ENCODE measurements around the gene CYP21A2. TPM values are rescaled to one million over a fixed set of nuclear protein-coding genes. Genes with fewer than 3 reads are reported as not detected.

Gene CYP21A2
- not detected for total RNA-seq

DNA sequence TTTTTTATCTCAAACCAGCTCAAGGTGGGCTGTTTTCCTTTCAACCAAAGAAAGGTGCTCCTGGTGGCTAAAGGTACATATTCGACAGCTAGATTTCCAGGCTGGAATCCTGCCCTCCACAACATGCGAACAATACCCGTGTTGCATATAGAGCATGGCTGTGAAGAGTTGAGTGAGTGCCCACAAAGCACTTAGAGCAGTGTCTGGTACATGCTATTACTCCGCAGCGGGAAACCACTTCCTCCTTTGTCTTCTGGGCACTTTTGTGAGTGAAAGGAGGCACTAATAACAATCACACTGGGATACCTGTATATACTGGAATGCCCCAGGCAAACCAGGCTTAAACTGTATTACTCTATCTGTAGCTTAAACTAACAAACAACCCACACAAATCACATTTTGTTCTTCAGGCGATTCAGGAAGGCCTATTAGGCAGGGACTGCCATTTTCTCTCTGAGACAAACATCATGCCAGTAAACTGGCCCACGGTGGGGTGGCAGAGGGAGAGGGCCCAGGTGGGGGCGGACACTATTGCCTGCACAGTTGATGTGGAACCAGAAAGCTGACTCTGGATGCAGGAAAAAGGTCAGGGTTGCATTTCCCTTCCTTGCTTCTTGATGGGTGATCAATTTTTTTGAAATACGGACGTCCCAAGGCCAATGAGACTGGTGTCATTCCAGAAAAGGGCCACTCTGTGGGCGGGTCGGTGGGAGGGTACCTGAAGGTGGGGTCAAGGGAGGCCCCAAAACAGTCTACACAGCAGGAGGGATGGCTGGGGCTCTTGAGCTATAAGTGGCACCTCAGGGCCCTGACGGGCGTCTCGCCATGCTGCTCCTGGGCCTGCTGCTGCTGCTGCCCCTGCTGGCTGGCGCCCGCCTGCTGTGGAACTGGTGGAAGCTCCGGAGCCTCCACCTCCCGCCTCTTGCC lies at the start of gene CYP21A2:
TSS of gene CYP21A2 (plus strand) at position 818 of the 927 bp plus-strand sequence. CDS start at position 826, 8 bp downstream.

DNA sequence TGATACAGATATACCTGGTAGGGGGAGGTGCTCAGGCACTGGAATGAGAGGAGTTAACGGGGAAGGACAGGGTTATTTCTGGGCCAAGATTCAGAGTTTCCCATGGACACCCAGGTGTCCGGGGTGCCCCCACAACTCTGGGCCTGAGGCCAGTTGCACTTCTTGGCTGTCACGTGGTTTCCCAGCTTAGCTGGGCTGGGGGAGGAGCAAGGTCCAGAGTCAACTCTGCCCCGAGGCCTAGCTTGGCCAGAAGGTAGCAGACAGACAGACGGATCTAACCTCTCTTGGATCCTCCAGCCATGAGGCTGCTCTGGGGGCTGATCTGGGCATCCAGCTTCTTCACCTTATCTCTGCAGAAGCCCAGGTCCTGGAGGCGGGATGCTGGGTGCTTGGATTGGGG lies 23.7 kb upstream of the CYP21A2 start, which contains the start of gene C4B:
TSS of gene C4B (plus strand) at position 249 of the 400 bp plus-strand sequence. CDS start at position 300, 51 bp downstream.

Small RNAs within 50 kb of the gene (small RNA-seq; reads per million reads assigned to genes)
- gene RNA5SP206: 0 reads per million in 2 donors

Other genes with a start within 250 kb of the CYP21A2 start
- 10 to 100 TPM; 58.5 to 66.6 TPM for gene VARS1, start 242.7 kb upstream of the CYP21A2 start, total RNA-seq
- gene LSM2, start 231.4 kb upstream of the CYP21A2 start, total RNA-seq: 10 to 100 TPM; 41.0 to 61.6 TPM
- under 1 TPM; 0.67 to 0.69 TPM for gene HSPA1L, start 223.1 kb upstream of the CYP21A2 start, total RNA-seq
- 100 to 1,000 TPM in 1 of 2 donors, 10 to 100 TPM in 1; 55.7 to 144 TPM for gene HSPA1A, start 222.9 kb upstream of the CYP21A2 start, total RNA-seq
- 100 to 1,000 TPM in 1 of 2 donors, 10 to 100 TPM in 1; 95.3 to 188 TPM for gene HSPA1B, start 210.7 kb upstream of the CYP21A2 start, total RNA-seq
- 100 to 1,000 TPM; 114 to 132 TPM for gene NEU1, start 175.6 kb upstream of the CYP21A2 start, total RNA-seq
- not detected for gene SLC44A4, start 159.4 kb upstream of the CYP21A2 start, total RNA-seq
- 10 to 100 TPM; 29.9 to 44.3 TPM for gene EHMT2, start 140.7 kb upstream of the CYP21A2 start, total RNA-seq
- gene ZBTB12, start 136.3 kb upstream of the CYP21A2 start, total RNA-seq: 1 to 10 TPM; 1.7 to 3.0 TPM
- gene C2, start 110.7 kb upstream of the CYP21A2 start, total RNA-seq: 1 to 10 TPM; 2.4 to 3.7 TPM
- gene CFB, start 92.3 kb upstream of the CYP21A2 start, total RNA-seq: 1 to 10 TPM; 1.7 to 4.1 TPM
- gene NELFE, start 79.4 kb upstream of the CYP21A2 start, total RNA-seq: 100 to 1,000 TPM in 1 of 2 donors, 10 to 100 TPM in 1; 73.6 to 114 TPM
- 10 to 100 TPM; 50.6 to 54.4 TPM for gene SKIC2, start 79.2 kb upstream of the CYP21A2 start, total RNA-seq
- gene DXO, start 66.3 kb upstream of the CYP21A2 start, total RNA-seq: 10 to 100 TPM; 13.1 to 16.0 TPM
- gene C4A, start 56.4 kb upstream of the CYP21A2 start, total RNA-seq: 1 to 10 TPM in 1 of 2 donors, under 1 TPM in 1; 0.33 to 1.4 TPM
- gene C4B, start 23.6 kb upstream of the CYP21A2 start, total RNA-seq: 1 to 10 TPM in 1 of 2 donors, under 1 TPM in 1; 0.67 to 1.4 TPM
- gene TNXB, start 70.9 kb downstream of the CYP21A2 start, total RNA-seq: under 1 TPM; under 0.01 TPM
- gene ATF6B, start 89.8 kb downstream of the CYP21A2 start, total RNA-seq: 10 to 100 TPM; 23.6 to 29.3 TPM
- 10 to 100 TPM in 1 of 2 donors, 1 to 10 TPM in 1; 9.6 to 14.7 TPM for gene FKBPL, start 91.9 kb downstream of the CYP21A2 start, total RNA-seq
- under 1 TPM; 0.34 to 0.67 TPM for gene PRRT1, start 113.5 kb downstream of the CYP21A2 start, total RNA-seq
- gene PPT2, start 115.7 kb downstream of the CYP21A2 start, total RNA-seq: 10 to 100 TPM; 50.0 to 60.2 TPM
- gene EGFL8, start 126.2 kb downstream of the CYP21A2 start, total RNA-seq: 10 to 100 TPM; 31.6 to 55.4 TPM
- gene AGPAT1, start 137.7 kb downstream of the CYP21A2 start, total RNA-seq: 10 to 100 TPM; 67.9 to 76.4 TPM
- 10 to 100 TPM; 44.3 to 45.4 TPM for gene RNF5, start 140.0 kb downstream of the CYP21A2 start, total RNA-seq
- under 1 TPM; under 0.01 to 0.69 TPM for gene AGER, start 145.8 kb downstream of the CYP21A2 start, total RNA-seq
- gene PBX2, start 151.8 kb downstream of the CYP21A2 start, total RNA-seq: 10 to 100 TPM; 33.0 to 36.3 TPM
- gene GPSM3, start 154.2 kb downstream of the CYP21A2 start, total RNA-seq: 10 to 100 TPM in 1 of 2 donors, 1 to 10 TPM in 1; 8.6 to 13.3 TPM
- gene NOTCH4, start 185.7 kb downstream of the CYP21A2 start, total RNA-seq: 1 to 10 TPM; 2.8 to 3.0 TPM

Data from melanocyte of skin (primary cell).